GM19395 (cell line): ENCODE measurements around the gene RALGAPA2.

ENCODE experiments used
- ATAC-seq: cut with Tn5 transposase; IDR thresholded peaks from one replicate; pipeline ENCODE4 v1.9.1; 2021; ENCODE audit warnings: mild to moderate bottlenecking, moderate library complexity; ENCODE audit not compliant: unreplicated experiment

RALGAPA2 gene

GRCh38 chr20:20375862-20376261, 336.6 kb downstream of the RALGAPA2 start:
- ATAC-seq: no peak

GRCh38 chr20:20373091-20373571, 339.3 kb downstream of the RALGAPA2 start:
- ATAC-seq: no peak

GRCh38 chr20:20371681-20372080, 340.8 kb downstream of the RALGAPA2 start:
- no peak for ATAC-seq

- ATAC-seq: no peak
These were observed 341.4 kb downstream of the RALGAPA2 start for GRCh38 chr20:20371083-20371482.

GRCh38 chr20:20370094-20370575, 342.3 kb downstream of the RALGAPA2 start:
- ATAC-seq: no peak

- no peak for ATAC-seq
These were observed 343.0 kb downstream of the RALGAPA2 start for GRCh38 chr20:20369250-20370093.

- no peak for ATAC-seq
These were observed 343.8 kb downstream of the RALGAPA2 start for GRCh38 chr20:20368418-20369249.

GRCh38 chr20:20367575-20368417, 344.6 kb downstream of the RALGAPA2 start, which contains the start of gene INSM1:
Gene INSM1, plus strand, starts transcription at chr20:20368104. Its CDS starts 164 bp downstream, at chr20:20368268.
- no peak for ATAC-seq

- ATAC-seq: no peak
These were observed 345.4 kb downstream of the RALGAPA2 start for GRCh38 chr20:20366876-20367574.

GRCh38 chr20:20366551-20366875, 345.9 kb downstream of the RALGAPA2 start:
- no peak for ATAC-seq

GRCh38 chr20:20365480-20366161, 346.8 kb downstream of the RALGAPA2 start:
- ATAC-seq: no peak

GRCh38 chr20:20364593-20365479, 347.6 kb downstream of the RALGAPA2 start:
- ATAC-seq: no peak

GRCh38 chr20:20363799-20364592, 348.4 kb downstream of the RALGAPA2 start:
- ATAC-seq: no peak

- no peak for ATAC-seq
These were observed 349.0 kb downstream of the RALGAPA2 start for GRCh38 chr20:20363434-20363798.

- ATAC-seq: no peak
These were observed 349.5 kb downstream of the RALGAPA2 start for GRCh38 chr20:20362774-20363433.

GRCh38 chr20:20360464-20360863, 352.0 kb downstream of the RALGAPA2 start:
- peak; percentile 74 for ATAC-seq

GRCh38 chr20:20359628-20360027, 352.8 kb downstream of the RALGAPA2 start:
- no peak for ATAC-seq
